NCI-H446 treated with DMSO at 0.1 percent for 48 hours (cell line): ENCODE measurements around the gene TSPAN3.

Source experiments
- DNase-seq: peaks from one replicate; lab custom pipeline; 2025; lab: John Stamatoyannopoulos, UW

The TSPAN3 gene

DNA sequence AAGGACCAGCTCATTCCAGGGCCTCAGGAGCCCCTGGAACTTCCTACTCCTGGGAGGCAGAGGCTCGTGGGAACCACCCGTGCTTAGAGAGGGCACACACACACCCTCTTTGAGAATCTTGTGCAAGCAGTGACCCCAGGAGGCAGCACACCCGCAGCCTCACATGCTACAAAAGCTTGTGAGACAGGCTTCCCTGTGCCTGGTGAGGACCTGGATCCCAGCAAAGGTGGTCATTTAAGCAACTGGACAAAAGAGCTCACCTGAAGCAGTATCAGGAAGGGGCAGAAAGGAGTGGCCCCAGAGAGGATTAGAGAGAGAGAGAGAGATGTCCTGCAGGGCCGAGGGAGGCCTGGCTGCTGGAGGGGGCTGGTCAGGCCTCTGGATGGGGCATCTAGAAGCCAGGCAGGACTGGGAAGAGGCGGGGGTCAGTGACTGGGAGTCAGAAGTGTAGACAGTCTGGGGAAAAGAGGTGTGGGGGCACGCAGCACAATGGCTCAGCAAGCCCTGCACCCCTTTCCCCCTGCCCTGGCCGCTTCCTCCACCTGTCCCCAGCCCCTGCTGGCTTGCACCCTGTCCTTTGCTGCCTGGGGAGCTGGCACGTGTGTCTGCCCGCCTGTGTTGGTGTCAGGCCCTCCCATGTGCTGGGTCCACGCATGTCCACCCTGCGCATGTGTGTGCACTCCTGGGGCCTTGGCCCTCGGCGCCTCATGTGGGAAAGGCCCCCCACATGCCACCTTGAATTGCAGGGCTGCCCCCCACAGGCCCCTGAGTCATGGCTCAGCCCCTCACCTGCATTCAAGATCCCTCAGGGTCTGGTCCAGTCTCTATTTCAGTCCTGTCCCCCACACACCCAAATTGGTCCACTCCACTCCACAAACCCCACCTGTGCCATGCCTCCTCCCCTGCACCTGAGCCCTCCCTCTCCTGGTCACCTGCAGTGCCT, 36.9 kb downstream of the TSPAN3 start:
- DNase-seq = no peak

DNA sequence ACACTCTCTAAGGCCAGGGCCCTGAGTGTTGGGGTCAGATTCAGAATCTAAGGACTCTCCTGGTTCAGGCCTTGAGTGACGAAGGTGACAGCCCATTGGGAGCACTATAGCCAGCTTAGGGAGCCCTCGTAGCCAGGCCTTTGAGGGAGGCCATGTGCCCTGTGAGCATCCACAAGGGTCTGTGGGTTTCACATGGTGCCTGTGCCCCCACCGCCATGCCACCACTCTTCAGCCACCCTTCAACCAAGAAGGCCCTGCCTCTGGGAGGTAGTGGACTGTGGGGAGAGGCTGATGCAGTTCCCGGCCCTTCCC, 37.5 kb downstream of the TSPAN3 start:
- no peak for DNase-seq

DNA sequence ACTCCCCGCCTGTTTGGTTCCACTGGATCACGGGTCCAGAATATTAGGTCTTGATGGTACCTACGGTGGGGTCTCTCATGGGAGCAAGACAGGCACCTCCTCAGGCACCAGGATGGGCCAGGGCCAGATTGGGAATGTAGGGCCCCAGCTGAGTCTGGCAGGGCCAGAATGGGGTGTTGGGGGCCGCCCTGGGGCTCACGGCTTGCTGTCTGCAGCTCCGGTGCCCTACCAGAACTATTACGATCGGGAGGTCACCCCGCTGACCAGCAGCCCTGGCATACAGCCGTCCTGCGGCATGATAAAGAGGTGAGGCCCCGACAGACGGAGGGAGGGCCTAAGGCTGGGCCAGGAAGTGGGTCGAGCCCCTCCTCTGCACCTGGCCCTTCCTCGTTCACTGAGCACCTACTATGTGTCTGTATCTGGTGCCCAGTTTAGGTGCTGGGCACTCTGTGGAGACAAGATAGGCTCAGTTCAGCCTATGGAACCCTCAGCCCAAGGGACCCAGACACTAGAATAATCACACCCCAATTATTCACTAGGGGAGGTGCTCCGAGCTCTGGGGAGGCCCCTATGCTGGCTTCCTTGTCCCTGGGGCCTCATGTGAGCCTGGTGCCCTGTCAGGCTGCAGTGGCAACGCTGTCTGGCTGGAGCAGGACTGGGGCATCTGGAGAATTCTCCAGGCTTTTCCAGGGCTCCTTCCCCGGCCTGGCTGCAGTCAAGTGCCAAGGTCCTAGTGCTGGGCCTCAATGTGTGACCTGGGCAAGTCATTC, 38.1 kb downstream of the TSPAN3 start:
- no peak for DNase-seq

DNA sequence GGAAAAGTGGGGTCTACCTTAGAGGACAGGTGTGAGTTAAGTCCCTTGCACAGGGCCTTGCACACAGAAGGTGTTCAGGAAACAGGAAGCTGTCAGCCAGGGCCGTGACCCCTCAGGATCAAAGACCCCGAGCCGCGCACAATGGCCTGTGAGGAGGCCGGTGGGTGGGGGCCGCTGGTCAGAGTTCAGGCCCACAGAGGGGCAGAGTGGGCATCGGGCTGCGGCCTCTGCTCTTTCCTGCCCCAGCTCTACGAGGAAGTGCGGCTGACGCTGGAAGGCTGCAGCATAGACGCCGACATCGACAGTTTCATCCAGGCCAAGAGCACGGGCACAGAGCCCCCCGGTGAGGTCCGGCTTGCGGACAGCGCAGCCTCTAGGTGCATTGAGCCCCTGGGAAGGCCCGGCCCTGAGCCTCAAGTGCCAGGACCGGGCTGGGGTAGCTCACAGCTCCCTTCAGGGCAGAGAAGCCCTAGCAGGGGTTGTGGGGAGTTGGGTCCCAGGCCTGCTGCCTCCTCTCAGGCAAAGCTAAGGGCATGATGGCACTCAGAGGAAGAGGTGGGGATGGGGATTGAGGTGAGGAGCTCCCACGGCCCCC, 38.8 kb downstream of the TSPAN3 start:
- no peak for DNase-seq

DNA sequence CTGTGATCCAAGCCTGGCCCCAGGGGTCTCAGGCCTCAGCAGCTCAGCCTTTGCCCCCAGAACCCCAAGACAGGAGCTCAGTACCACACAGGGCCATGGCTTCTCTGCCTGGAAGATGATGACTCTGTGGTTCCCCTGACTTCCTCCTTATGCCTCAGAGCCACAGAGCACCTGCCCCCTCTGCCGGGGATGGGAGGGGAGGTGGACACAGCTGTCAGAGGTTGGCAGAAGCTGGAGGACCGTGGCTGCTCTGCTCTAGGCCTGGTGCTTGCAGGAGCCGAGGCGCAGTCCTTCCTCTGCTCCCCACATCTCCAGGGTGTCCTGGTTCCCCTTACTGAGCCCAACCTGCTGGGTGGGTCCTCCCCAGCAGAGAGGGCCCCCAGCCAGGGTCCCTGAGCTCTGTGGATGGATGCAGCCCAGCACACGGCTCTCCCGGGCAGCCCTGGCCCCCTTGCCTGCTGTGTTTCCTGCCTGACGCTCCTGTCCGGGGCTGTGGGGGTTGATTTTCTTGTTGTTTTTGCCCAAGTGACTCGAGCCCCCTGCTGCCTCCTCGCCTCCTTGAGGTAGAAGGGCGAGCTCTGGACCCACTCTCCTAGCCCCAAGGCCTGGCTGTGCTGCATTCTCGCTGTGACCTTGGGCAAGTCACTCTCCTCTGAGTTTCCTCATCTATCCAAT, 39.4 kb downstream of the TSPAN3 start:
- no peak for DNase-seq

DNA sequence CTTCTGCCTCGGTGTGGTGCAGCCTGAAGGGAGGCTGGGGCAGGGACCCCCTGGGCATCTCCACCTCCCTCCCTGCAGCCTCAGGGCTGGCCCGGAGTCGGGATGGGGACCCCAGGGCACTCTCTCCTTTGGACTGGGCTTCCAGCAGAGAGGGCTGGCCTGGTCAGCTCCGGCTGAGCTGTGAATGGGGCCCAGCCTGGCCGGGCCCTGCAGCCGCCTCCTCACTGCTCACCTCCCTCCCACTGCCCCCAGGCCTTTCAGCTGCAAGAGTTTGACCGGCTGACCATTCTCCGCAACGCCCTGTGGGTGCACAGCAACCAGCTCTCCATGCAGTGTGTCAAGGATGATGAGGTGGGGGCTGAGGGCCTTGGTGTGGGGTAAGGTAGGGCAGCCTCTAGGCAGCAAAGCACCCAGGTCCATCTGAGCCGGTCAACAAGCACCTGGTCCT, 40.0 kb downstream of the TSPAN3 start:
- no peak for DNase-seq

DNA sequence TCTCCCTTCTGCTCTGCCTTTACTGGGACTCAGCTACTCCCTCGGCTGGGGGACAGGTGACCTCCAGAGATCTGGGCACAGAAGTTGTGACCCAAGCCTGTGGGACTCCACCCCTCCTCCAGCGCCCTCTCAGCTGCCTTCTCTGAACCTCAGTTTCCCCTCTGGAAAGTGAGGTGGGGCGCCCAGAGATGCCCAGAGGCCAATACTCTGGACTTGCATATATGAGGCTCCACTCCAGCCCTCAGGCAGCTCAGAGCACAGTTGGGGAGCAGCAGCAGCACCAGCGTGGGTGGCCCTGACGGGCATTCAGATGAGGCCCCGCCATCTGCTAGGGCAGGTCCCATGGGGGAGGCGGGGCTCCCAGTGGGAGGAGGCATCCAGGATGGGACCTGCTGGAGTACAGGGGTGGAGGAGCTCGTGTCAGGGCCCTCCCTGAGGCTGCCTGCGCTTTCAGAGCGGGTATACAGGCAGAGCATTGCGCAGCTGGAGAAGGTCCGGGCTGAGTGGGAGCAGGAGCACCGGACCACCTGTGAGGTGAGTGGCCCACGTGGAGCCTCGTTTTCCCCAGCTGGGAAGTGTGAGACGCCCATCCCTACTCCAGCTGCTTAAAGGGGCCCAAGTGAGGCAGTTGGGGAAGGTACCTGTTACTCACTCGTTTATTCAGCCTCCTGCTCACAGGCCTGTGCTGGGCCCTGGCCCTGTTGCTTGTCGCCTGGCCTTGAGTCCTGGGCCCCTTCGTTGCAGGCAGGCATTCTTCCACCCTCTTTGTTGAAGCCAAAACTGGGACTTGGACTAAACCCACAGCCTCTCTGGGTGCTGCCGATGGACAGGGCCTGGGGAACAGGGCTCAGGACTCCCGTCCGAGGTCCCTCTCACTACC, 40.6 kb downstream of the TSPAN3 start:
- DNase-seq = no peak

DNA sequence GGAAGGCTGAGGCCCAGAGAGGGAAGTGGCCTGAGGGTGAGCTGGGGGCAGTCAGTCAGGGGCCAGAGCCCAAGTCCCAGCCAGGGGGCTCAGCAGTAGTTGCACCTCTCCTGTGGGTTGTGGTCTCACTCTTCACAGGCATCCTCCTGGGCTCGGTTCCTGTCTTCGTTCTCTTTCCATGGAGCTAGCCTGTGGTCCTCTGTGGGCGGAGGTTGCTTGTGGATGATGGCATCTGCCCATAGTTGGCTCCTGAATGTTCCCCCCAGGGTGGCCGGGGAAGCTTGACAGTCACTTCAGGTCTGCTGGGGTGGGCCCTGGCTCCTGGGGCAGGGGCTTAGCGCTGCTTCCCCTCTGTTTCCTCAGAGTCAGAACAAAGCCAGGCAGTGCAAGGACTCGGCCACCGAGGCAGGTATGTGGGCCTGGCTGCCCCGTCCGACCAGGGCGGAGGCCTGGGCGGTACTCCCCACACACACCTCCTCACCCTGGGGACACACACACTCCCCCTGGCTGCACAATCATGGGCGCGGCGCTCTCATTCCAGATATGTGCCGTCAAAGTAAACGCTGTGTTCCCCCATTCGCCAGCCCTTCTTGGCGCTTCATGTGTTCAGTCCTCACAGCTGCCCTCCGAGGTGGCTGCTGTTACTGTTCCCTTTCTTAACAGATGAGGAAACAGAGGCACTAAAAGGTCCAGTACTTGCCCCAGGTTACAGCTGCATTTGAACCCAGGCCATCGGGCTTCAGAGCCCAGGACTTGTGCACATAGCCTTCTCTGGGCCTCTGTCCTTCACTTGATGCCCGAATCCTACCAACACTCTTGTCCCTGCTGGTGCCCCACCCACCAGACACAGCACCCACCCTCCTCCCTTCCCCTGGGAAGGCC, 41.5 kb downstream of the TSPAN3 start:
- DNase-seq = no peak

DNA sequence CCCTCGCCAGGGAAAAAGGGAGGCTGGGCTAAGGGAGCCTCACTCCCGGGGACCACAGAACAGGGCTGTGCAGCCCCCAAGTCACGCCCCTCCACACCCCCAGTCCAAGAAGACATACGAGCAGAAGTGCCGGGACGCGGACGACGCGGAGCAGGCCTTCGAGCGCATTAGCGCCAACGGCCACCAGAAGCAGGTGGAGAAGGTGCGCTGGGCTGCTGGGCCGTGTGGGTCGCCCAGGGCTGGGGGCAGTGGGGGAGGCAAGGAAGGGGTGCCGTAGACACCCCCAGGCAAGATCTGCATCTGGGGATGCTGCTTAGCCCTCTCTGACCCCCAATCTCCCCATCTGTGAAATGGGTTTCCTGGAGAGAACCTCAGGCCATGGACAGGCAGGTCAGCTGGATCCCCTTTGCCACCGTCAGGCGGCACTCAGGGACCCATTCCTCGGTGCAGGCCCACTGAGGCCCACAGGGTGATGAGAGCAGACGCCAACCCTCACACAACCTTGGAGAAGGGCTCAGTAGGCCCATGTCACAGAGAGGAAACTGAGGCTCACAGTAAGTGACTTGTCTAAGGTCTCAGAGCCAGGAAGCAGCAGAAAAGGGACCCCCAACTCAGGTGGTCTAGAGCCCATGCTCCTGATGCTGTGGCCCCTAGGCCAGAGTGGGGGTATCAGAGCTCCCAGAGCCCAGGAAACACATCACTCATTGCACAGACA, 42.3 kb downstream of the TSPAN3 start:
- no peak for DNase-seq

DNA sequence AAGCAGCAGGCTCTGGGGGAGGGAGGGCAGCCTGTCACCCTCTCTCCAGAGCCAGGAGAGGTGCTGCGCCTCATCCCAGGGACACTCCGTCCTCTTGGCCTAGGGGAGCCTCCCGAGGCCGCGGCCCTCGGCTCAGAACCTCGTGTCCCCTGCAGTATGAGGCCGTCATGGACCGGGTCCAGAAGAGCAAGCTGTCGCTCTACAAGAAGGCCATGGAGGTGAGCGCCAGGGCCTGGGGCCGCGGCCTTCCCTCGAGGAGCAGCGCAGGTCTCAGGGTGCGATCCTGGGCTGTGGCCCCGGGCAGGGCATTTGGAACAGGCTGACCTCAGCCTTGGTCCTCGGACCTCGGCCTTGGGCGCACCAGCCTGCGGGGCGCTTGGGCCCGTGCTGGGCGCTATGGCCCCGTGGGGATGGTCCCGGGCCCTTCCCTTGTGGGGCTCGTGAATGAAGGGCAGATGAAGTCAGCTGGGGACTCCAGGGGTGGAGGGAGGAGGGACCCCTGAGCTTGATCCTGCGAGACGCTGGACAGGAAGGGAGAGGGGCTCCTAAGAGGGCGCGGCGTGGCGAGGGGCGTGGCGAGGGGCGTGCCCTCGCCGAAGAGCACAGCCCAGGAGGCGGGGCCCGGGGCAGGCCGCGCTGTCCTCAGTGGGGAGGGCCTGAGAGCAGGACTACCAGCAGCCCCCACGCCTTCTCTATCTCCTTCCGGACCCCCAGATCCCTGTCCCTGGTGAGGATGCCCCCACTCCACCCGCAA, 43.0 kb downstream of the TSPAN3 start:
- no peak for DNase-seq

DNA sequence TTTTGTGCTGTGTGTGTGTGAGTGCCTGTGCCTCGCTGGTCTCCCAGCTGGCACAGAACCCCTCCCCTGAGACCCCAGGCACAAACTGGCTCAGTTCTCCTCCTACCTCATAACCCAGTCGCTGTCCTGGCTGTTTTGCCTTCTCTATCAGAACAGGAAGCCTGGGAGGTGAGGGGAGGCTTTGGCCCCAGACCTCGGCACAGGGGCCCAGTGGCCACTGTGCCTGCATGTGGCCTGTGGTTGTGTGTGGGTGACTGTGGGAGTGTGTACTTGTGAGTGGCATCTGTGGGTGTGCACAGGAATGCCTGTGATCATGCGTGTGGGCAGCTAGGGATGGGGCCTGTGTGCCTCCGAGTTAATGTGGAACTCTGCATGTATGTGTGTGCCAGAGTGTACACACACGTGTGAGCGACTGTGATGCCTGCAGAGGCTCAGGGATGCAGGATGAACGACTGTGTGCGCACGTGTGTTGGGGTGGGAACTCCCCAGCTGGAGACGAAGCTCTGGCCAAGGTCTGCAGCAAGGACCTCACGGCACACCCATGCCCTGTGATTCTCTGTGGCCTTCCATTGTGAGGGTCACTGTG, 43.7 kb downstream of the TSPAN3 start:
- DNase-seq = no peak

DNA sequence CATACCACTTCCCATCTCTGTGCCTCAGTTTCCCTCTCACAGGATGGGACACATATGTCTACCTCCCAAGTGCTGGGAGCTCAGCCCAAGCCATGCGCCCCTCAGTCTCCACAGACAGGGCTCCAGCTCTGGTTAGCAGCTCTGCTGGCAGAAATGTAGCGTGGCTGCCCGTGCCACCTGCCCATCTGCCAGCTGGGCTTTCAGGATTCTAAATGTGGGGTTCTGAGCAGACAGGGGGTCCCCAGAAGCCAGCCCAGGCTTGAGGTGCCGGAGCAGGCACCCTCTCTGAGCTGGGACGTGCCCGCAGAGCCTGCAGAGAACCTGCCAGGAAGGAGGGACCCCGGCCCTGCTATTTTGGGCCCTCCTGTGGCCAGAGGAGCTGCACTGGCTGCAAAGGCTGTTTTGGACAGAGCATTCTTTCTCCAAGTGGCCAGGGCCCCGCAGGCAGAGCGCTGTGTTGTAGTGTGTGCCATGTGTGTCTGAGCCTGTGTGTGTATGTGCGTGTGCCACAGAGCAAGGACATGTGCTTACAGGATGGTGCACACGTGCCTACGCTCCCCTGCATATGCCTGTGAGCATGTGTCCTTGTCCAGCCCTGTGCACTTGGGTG, 44.3 kb downstream of the TSPAN3 start:
- DNase-seq = no peak

DNA sequence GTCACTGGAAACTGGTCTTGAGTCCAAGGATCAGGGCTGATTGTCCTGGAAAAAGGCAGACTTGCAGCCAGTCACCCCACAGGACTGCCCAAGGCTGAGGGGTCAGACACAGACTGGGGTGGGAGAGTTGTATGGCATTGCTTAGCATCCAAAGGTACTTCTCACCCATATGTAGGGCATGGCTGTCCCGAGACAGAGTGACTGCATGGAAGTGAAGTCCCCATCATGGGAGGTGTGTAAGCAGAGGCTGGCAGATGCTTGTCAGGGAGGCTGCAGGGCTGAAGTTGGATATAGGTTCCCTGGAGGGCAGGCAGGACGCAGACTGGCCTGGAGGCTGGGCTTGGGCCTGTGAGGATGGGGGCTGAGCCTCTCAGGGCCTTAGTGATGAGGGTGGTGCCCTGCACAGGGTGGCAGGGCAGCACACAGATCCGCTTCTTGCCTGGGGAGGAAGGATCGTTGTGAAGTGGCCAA, 44.9 kb downstream of the TSPAN3 start:
- no peak for DNase-seq

DNA sequence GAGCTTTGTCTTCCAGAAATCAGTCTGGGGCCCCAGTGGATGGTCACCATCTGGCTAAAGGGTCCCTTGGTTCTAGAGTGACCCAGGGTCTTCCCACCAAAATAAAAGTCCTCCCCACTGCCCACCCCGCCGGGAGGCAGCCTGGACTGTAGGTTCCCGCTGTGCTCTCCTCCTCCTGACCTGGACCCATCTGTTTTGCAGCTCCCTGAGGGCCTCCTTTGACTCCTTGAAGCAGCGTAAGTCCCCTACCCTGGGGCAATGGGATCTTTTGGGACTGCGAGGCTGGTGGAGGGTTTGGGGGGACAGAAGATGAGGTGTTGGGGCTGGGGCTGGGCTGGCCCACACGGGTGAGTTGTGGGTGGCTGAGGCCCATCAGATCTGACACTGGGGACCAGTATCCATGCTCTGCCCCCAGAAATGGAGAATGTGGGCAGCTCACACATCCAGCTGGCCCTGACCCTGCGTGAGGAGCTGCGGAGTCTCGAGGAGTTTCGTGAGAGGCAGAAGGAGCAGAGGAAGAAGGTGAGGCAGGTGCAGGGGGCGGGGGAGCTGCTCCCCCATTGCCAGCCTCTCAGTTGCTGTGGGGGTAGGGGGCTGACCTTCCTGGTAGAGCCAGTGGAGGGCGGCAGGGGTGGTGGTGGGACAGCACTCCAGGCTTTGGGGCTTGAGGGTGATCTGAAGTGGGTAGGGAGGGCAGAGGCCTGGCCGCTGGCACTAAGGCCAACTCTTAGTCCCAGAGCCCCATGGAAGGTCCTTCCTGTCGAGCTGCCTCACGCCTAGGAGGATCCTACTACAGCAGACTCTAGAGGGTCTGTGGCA, 45.6 kb downstream of the TSPAN3 start:
- DNase-seq = no peak

DNA sequence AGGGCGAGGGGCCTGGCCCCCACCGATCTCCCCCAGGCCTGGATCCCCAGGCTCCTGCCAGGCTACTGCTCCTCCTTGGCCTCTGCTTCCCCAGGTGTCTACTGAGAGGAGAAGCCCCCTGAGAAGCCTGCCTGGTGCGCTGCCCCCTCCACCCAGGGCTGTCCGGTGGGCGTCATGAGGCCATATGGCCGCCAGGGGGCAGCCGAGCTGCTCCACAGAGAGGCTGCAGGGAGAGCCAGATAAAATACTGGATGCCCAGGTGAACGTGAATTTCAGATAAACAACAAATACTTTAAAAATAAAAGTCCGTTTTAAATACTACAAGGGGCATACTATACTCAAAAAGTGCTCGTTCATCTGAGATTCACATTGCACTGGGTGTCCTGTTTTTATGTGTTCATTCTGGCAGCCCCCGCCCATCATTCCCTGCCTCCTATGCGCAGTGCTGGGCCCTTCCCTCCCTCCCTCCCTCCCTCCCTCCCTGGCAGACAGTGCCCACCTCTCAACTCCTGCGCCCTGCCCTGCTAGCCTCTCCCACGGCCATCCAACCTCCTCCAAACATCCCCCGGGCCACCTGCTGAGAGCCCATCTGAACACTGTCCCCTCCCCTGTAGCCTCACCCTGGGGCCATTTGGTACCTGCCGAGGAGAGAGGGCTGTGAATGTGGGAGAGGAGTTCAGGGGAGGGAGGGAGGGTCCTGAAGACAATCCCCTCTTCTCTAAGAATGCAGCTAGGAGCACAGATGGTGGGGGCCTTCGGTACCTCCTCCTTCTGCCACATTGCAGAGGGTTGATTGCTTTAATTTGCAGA, 46.4 kb downstream of the TSPAN3 start:
- no peak for DNase-seq

DNA sequence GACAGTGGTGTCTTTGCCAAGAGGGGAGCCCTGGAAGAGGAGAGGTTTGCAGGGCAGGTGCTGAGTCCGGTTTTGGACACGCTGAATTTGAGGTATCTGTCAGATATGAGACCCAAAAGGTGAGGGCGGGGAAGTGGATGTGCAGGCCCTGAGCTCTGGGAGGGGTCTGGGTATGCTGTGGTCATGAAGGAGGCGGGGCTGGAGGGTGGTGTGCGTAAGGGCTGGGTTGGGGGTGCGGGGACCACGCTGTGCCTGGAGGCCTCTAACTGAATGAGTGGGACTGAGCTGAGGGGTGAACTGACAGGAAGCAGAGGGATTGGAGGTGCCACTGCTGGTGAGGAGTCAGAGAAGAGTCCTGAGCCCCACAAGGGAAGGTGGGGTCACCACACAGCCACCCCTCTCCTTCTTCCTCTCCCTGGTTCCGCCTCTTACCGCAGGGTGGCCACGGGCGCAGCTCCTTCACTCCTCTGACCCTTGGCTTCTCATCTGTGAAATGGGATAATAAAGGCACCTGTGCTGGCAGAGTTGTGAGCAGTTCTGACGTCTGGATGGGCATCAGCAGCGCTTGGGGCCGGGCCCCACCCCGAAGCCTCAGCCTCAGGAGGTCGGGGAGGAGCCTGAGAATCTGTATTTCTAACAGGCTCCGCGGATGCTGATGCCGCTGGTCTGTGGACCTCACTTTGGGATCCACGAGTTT, 47.2 kb downstream of the TSPAN3 start:
- no peak for DNase-seq
